Kidney epithelial cell (primary cell): ENCODE data around the gene SNED1. TPM values are rescaled to one million over a fixed set of nuclear protein-coding genes. Genes with fewer than 3 reads are reported as not detected.

Source experiments
- DNase-seq: peaks from one replicate; pipeline ENCODE4 v3.0.0-alpha.2; 2010; ENCODE audit warnings: low read depth
- H3K27me3 ChIP-seq: 2 replicates; pipeline ENCODE4 v1.6.0; 2011; ENCODE audit warnings: low read length; ENCODE audit not compliant: control insufficient read depth, insufficient read depth
- H3K36me3 ChIP-seq: 2 replicates; pipeline ENCODE4 v1.5.1; 2011; ENCODE audit warnings: low read length; ENCODE audit not compliant: control insufficient read depth, insufficient read depth
- H3K4me3 ChIP-seq: 2 replicates; pipeline ENCODE4 v1.5.1; 2011; ENCODE audit warnings: low read depth, mild to moderate bottlenecking, control low read depth, low read length
- CTCF ChIP-seq: IDR thresholded peaks from 2 replicates; pipeline ENCODE4 v1.5.1; 2011; ENCODE audit warnings: mild to moderate bottlenecking, moderate library complexity, low read length, control low read depth, inconsistent platforms; ENCODE audit not compliant: insufficient read depth, poor library complexity, severe bottlenecking
- total RNA-seq: library from RNA; depleted of rRNA; stranded (reverse); fragments of >200 nt; gene quantifications from 2 replicates; pipeline ENCODE4 v1.2.3, GENCODE V29; 2015

The SNED1 gene
- total RNA-seq, 1 donor from 2014 or later, result 2.2 TPM

- Histone ChIP-seq H3K4me3 (no peak overlapping the region), H3K27me3 (peaks cover 15% of the 10 kb centered on the region), H3K36me3 (no peaks in the 10 kb centered on the region)
- no peak for TF ChIP-seq CTCF
- no peak for DNase-seq
Observed at GRCh38 chr2:240966457-240966905, 31.9 kb upstream of the SNED1 start.

GRCh38 chr2:240966906-240967680, 31.3 kb upstream of the SNED1 start:
- Histone ChIP-seq H3K36me3 (no peaks in the 10 kb centered on the region), H3K27me3 (peaks cover 15% of the 10 kb centered on the region), H3K4me3 (no peak overlapping the region)
- DNase-seq, result no peak
- no peak for TF ChIP-seq CTCF

- no peak for DNase-seq
- peaks cover 12% of the 10 kb centered on the region for H3K27me3 ChIP-seq
- H3K36me3 ChIP-seq, result no peaks in the 10 kb centered on the region
- H3K4me3 ChIP-seq, result no peak overlapping the region
- no peak for TF ChIP-seq CTCF
Observed at GRCh38 chr2:240967681-240968621, 30.5 kb upstream of the SNED1 start.

GRCh38 chr2:240968731-240969624, 29.4 kb upstream of the SNED1 start:
- no peak for DNase-seq
- TF ChIP-seq CTCF, result no peak
- Histone ChIP-seq H3K36me3 (no peaks in the 10 kb centered on the region), H3K4me3 (no peak overlapping the region), H3K27me3 (peaks cover 12% of the 10 kb centered on the region)

GRCh38 chr2:240970104-240970503, 28.3 kb upstream of the SNED1 start:
- DNase-seq, result no peak
- H3K36me3 ChIP-seq, result no peaks in the 10 kb centered on the region
- H3K27me3 ChIP-seq, result peaks cover 13% of the 10 kb centered on the region
- H3K4me3 ChIP-seq, result no peak overlapping the region
- TF ChIP-seq CTCF, result no peak
